K562 (cell line): ENCODE results near the gene CCDC117. TPM values are rescaled to one million over a fixed set of nuclear protein-coding genes. Genes with fewer than 3 reads are reported as not detected.
A peak's percentile ranks its signal among the peaks of the same experiment; 100 is the strongest.

Source experiments
- CREB1 ChIP-seq, 2 experiments: sonication (generic) in 1 of 2; formaldehyde crosslinking in 1 of 2; IDR thresholded peaks; 2 replicates each; pipeline versions ENCODE4 v1.6.1 to v1.8.0; 2012 to 2022; ENCODE audit warnings: inconsistent platforms in 1 of 2, mild to moderate bottlenecking in 1 of 2, missing genetic modification reagents in 1 of 2, moderate library complexity in 1 of 2
- GATAD2B ChIP-seq: fragments of 450-650 bp; IDR thresholded peaks from 2 replicates; pipeline ENCODE4 v1.6.1; 2017; ENCODE audit warnings: mild to moderate bottlenecking, borderline replicate concordance
- HLTF ChIP-seq: fragments of 450-650 bp; IDR thresholded peaks from 2 replicates; pipeline ENCODE4 v1.6.1; 2016
- MCM7 ChIP-seq, 2 experiments: fragments of 450-650 bp; IDR thresholded peaks; 2 replicates each; pipeline ENCODE4 v1.6.1; 2016 to 2018
- NCOR1 ChIP-seq: fragments of 450-650 bp; IDR thresholded peaks from 2 replicates; pipeline ENCODE4 v1.6.1; 2016; ENCODE audit warnings: mild to moderate bottlenecking, moderate library complexity
- PHB ChIP-seq: fragments of 250-450 bp; sonication (Bioruptor Pico); IDR thresholded peaks from 2 replicates; pipeline ENCODE4 v1.5.0; 2021
- RAD51 ChIP-seq: fragments of 450-650 bp; IDR thresholded peaks from 2 replicates; pipeline ENCODE4 v1.7.1; 2016; ENCODE audit warnings: low read depth, mild to moderate bottlenecking, borderline replicate concordance
- SRSF1 ChIP-seq: fragments of 200-400 bp; formaldehyde crosslinking; IDR thresholded peaks from 2 replicates; pipeline ENCODE4 v1.6.1; 2017; ENCODE audit warnings: mild to moderate bottlenecking, low read depth, low read length, moderate library complexity
- TEAD2 ChIP-seq: fragments of 450-650 bp; IDR thresholded peaks from 2 replicates; pipeline ENCODE4 v1.6.1; 2016; ENCODE audit warnings: missing genetic modification characterization, control low read depth, missing compliant biosample characterization
- XRCC5 ChIP-seq: fragments of 200-400 bp; formaldehyde crosslinking; IDR thresholded peaks from 2 replicates; pipeline ENCODE4 v1.6.1; 2017; ENCODE audit warnings: low read depth, mild to moderate bottlenecking, low read length
- ZC3H8 ChIP-seq: fragments of 450-650 bp; IDR thresholded peaks from 2 replicates; pipeline ENCODE4 v1.6.1; 2017
- ZNF124 ChIP-seq: sonication (generic); formaldehyde crosslinking; IDR thresholded peaks from 2 replicates; pipeline ENCODE4 v1.8.1; 2022; ENCODE audit warnings: missing genetic modification reagents
- ZNF444 ChIP-seq: fragments of 250-450 bp; sonication (Bioruptor Pico); IDR thresholded peaks from 2 replicates; pipeline ENCODE4 v1.4.0; 2020; ENCODE audit warnings: mild to moderate bottlenecking, moderate library complexity
- ZNF780A ChIP-seq: fragments of 250-450 bp; sonication (Bioruptor Pico); IDR thresholded peaks from 2 replicates; pipeline ENCODE4 v1.5.0; 2021; ENCODE audit warnings: mild to moderate bottlenecking
- polyA plus RNA-seq, 8 experiments: library from polyadenylated mRNA; depleted of rRNA in 4 of 8; stranded (reverse) in 5 of 8; unstranded in 3 of 8; fragments of >200 nt; fragmentation: Nextera tagmentation in 2 of 8; fragmentation: Illumina TruSeq in 1 of 8; extraction: Ambion mirVana in 2 of 8; extraction: Trizol in 1 of 8; gene quantifications; 2 replicates each; pipeline versions ENCODE4 v1.2.1 to v1.2.3, GENCODE V29; 2011 to 2014; ENCODE audit warnings: inconsistent platforms in 1 of 8, missing spikeins in 1 of 8
- total RNA-seq, 7 experiments: library from RNA; depleted of rRNA in 6 of 7; stranded (reverse); fragments of >200 nt in 6 of 7; fragmentation: Illumina TruSeq in 2 of 7; extraction: Trizol in 2 of 7; gene quantifications; 2 replicates each; pipeline versions ENCODE4 v1.2.1 to v1.2.3, GENCODE V29; 2011 to 2021; ENCODE audit warnings: low replicate concordance in 1 of 7
- TF ChIP-seq, protein P1 (sequence below): fragments of 250-450 bp; sonication (Bioruptor Pico); IDR thresholded peaks from 2 replicates; pipeline ENCODE4 v1.8.0; 2022; ENCODE audit warnings: moderate library complexity, mild to moderate bottlenecking, inconsistent platforms
- TF ChIP-seq, protein P2 (sequence below): sonication (generic); formaldehyde crosslinking; IDR thresholded peaks from 2 replicates; pipeline ENCODE4 v1.5.0; 2020; ENCODE audit warnings: missing genetic modification reagents
- TF ChIP-seq, protein P3 (sequence below): sonication (generic); formaldehyde crosslinking; IDR thresholded peaks from 2 replicates; pipeline ENCODE4 v1.8.0; 2022; ENCODE audit warnings: mild to moderate bottlenecking, missing genetic modification reagents, borderline replicate concordance
- TF ChIP-seq, protein P4 (sequence below): fragments of 250-450 bp; sonication (Bioruptor Pico); IDR thresholded peaks from 2 replicates; pipeline ENCODE4 v1.5.0; 2020; ENCODE audit warnings: mild to moderate bottlenecking
- TF ChIP-seq, protein P5 (sequence below), 2 experiments: fragments of 450-650 bp in 1 of 2; sonication (generic) in 1 of 2; formaldehyde crosslinking in 1 of 2; IDR thresholded peaks in 1 of 2; conservative IDR thresholded peaks in 1 of 2; 2 replicates each; pipeline versions ENCODE4 v1.6.1 to v1.8.1; 2016 to 2023; ENCODE audit warnings: mild to moderate bottlenecking in 2 of 2, moderate library complexity in 2 of 2, inconsistent platforms in 1 of 2, missing genetic modification reagents in 1 of 2
- TF ChIP-seq, protein P6 (sequence below): fragments of 450-650 bp; IDR thresholded peaks from 2 replicates; pipeline ENCODE4 v1.7.0; 2016; ENCODE audit warnings: borderline replicate concordance

CCDC117 gene
- total and polyA plus RNA-seq, 9 of the 15 experiments (the other 6 are each of a cell fraction or from before 2014, with no cell fraction given) = 5.7 to 23.3 (median 15.8) TPM

DNA sequence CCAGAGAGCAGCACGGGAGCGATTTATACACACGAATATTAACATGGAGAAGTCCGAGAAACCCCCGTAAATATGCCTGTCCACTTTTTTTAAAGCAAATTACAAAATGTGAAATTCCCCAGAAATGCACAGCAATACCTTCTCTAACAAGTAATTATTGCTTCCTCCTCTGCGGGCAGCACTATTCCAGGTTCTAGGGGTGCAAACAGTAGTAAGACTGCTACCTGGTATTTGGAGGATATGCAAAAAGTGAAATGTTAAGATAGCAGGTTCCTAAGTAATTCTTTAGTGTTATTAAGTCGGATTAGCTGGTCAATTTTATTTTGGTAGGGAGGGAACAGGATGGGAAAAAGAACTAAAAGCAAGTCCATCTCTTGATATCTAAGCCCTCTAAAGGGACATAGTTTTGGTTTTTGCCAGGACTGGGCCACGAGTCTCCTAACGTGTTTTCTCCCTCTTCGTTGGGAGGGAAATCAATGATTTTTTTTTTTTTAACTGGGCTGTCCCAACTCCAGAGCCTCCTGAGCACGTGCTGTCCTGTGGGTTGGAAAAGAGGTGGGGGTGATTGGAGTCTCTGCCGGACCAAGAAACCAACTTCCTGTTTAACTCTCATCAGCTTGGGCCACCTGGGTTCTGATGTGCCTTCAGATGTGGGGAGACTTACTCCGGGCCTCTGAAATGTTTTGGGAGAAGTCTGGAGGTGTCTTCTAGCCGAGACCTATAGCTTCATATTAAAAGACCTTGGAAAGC, 29.5 kb downstream of the CCDC117 start (continued):
- TF ChIP-seq, protein P1, sequence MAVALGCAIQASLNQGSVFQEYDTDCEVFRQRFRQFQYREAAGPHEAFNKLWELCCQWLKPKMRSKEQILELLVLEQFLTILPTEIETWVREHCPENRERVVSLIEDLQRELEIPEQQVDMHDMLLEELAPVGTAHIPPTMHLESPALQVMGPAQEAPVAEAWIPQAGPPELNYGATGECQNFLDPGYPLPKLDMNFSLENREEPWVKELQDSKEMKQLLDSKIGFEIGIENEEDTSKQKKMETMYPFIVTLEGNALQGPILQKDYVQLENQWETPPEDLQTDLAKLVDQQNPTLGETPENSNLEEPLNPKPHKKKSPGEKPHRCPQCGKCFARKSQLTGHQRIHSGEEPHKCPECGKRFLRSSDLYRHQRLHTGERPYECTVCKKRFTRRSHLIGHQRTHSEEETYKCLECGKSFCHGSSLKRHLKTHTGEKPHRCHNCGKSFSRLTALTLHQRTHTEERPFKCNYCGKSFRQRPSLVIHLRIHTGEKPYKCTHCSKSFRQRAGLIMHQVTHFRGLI (CRISPR knock-in tag) = no peak
- no peak for TF ChIP-seq PHB (CRISPR knock-in tag)
- TF ChIP-seq XRCC5 = no peak
- no peak for TF ChIP-seq MCM7 (IDR thresholded peaks at IDR 0.05)
- no peak for TF ChIP-seq NCOR1
- no peak for TF ChIP-seq ZNF124 (CRISPR knock-in tag)
- TF ChIP-seq TEAD2 (tag) = no peak
- TF ChIP-seq, protein P2, sequence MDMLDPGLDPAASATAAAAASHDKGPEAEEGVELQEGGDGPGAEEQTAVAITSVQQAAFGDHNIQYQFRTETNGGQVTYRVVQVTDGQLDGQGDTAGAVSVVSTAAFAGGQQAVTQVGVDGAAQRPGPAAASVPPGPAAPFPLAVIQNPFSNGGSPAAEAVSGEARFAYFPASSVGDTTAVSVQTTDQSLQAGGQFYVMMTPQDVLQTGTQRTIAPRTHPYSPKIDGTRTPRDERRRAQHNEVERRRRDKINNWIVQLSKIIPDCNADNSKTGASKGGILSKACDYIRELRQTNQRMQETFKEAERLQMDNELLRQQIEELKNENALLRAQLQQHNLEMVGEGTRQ (CRISPR knock-in tag) = peak; percentile 36
- no peak for TF ChIP-seq ZC3H8
- TF ChIP-seq, protein P3, sequence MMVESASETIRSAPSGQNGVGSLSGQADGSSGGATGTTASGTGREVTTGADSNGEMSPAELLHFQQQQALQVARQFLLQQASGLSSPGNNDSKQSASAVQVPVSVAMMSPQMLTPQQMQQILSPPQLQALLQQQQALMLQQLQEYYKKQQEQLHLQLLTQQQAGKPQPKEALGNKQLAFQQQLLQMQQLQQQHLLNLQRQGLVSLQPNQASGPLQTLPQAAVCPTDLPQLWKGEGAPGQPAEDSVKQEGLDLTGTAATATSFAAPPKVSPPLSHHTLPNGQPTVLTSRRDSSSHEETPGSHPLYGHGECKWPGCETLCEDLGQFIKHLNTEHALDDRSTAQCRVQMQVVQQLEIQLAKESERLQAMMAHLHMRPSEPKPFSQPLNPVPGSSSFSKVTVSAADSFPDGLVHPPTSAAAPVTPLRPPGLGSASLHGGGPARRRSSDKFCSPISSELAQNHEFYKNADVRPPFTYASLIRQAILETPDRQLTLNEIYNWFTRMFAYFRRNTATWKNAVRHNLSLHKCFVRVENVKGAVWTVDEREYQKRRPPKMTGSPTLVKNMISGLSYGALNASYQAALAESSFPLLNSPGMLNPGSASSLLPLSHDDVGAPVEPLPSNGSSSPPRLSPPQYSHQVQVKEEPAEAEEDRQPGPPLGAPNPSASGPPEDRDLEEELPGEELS (CRISPR knock-in tag) = no peak
- TF ChIP-seq ZNF444 (CRISPR knock-in tag) = no peak
- no peak for TF ChIP-seq CREB1 (IDR thresholded peaks at IDR 0.05)
- no peak for TF ChIP-seq CREB1 (CRISPR knock-in tag; IDR thresholded peaks at IDR 0.05)
- TF ChIP-seq, protein P4, sequence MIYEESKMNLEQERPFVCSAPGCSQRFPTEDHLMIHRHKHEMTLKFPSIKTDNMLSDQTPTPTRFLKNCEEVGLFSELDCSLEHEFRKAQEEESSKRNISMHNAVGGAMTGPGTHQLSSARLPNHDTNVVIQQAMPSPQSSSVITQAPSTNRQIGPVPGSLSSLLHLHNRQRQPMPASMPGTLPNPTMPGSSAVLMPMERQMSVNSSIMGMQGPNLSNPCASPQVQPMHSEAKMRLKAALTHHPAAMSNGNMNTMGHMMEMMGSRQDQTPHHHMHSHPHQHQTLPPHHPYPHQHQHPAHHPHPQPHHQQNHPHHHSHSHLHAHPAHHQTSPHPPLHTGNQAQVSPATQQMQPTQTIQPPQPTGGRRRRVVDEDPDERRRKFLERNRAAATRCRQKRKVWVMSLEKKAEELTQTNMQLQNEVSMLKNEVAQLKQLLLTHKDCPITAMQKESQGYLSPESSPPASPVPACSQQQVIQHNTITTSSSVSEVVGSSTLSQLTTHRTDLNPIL (CRISPR knock-in tag) = no peak
- 0 out of 2 replicates have a peak, but pooled peaks have one; percentile 29 for TF ChIP-seq RAD51
- TF ChIP-seq GATAD2B = no peak
- no peak for TF ChIP-seq HLTF
- TF ChIP-seq ZNF780A = no peak
- TF ChIP-seq, protein P5, sequence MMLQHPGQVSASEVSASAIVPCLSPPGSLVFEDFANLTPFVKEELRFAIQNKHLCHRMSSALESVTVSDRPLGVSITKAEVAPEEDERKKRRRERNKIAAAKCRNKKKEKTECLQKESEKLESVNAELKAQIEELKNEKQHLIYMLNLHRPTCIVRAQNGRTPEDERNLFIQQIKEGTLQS (IDR thresholded peaks at IDR 0.05) = no peak
- TF ChIP-seq, protein P5 (CRISPR knock-in tag; conservative IDR thresholded peaks at IDR 0.05) = no peak
- no peak for TF ChIP-seq SRSF1
- TF ChIP-seq, protein P6, sequence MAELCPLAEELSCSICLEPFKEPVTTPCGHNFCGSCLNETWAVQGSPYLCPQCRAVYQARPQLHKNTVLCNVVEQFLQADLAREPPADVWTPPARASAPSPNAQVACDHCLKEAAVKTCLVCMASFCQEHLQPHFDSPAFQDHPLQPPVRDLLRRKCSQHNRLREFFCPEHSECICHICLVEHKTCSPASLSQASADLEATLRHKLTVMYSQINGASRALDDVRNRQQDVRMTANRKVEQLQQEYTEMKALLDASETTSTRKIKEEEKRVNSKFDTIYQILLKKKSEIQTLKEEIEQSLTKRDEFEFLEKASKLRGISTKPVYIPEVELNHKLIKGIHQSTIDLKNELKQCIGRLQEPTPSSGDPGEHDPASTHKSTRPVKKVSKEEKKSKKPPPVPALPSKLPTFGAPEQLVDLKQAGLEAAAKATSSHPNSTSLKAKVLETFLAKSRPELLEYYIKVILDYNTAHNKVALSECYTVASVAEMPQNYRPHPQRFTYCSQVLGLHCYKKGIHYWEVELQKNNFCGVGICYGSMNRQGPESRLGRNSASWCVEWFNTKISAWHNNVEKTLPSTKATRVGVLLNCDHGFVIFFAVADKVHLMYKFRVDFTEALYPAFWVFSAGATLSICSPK = no peak
